Measurements from ENCODE around the gene ITGA4. TPM values are rescaled to one million over a fixed set of nuclear protein-coding genes. Genes with fewer than 3 reads are reported as not detected.

The ITGA4 gene
- total RNA-seq, 1 donor from 2014 or later: 74.4 TPM

DNA sequence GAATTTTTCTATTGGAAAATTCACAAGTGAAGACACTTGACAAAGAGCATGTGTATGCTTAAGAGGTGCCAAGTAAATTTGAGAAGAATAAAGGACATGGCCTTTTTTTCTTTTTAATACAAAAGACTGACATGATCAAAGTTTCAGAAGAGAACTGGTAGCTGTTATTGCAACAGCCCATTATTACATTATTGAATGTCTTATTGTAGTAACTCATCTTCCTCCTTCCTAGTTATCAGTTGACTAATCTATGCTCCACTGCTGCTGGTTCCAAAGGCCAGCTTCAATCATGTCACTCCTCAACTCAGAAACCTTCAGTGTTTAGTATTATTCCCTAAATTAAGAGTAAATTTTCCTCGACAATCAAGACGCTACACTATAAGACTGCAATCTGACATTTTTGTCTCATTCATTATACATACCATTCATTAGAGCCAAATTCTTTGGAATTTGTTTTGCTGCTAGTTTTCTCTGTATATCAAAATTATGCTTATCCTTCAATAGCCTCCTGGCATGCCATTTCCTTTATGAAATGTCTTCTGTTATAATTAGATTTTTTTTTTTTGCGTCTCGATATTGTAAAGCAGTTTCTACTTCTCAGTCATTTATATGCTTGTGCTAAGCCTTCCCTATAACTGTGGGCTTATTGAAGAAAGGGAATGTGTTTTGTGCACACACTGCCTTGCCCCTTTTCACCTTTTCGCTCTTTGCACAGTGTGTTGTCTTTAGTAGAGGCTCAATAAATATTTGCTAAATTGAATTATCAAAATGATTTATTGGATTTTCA, 27.9 kb downstream of the ITGA4 start:
- H3K27ac Mint-ChIP-seq (ENCODE audit: unreplicated experiment): no peak overlapping the region
- H3K4me1 Mint-ChIP-seq: peaks cover 3% of the 10 kb centered on the region

GRCh38 chr2:181485638-181485946, 28.4 kb downstream of the ITGA4 start:
- Mint-ChIP-seq H3K4me3 (no peak overlapping the region), H3K9me3 (no peaks in the 10 kb centered on the region), H3K36me3 (ENCODE audit: low read depth) (peaks cover 3% of the 10 kb centered on the region), H3K27ac (ENCODE audit: unreplicated experiment) (no peak overlapping the region), H3K4me1 (peaks cover 3% of the 10 kb centered on the region), H3K27me3 (ENCODE audit: low read depth) (no peaks in the 10 kb centered on the region)
- TF ChIP-seq, protein P1, sequence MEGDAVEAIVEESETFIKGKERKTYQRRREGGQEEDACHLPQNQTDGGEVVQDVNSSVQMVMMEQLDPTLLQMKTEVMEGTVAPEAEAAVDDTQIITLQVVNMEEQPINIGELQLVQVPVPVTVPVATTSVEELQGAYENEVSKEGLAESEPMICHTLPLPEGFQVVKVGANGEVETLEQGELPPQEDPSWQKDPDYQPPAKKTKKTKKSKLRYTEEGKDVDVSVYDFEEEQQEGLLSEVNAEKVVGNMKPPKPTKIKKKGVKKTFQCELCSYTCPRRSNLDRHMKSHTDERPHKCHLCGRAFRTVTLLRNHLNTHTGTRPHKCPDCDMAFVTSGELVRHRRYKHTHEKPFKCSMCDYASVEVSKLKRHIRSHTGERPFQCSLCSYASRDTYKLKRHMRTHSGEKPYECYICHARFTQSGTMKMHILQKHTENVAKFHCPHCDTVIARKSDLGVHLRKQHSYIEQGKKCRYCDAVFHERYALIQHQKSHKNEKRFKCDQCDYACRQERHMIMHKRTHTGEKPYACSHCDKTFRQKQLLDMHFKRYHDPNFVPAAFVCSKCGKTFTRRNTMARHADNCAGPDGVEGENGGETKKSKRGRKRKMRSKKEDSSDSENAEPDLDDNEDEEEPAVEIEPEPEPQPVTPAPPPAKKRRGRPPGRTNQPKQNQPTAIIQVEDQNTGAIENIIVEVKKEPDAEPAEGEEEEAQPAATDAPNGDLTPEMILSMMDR (conservative IDR thresholded peaks at IDR 0.05): no peak
- DNase-seq (ENCODE audit: low read depth, low spot score): no peak

More for the DNA sequence above, 27.9 kb downstream of the ITGA4 start:
- H3K27me3 Mint-ChIP-seq (ENCODE audit: low read depth): no peaks in the 10 kb centered on the region
- no peaks in the 10 kb centered on the region for H3K9me3 Mint-ChIP-seq
- TF ChIP-seq, protein P1 (conservative IDR thresholded peaks at IDR 0.05): no peak
- H3K4me3 Mint-ChIP-seq: no peak overlapping the region
- peaks cover 3% of the 10 kb centered on the region for H3K36me3 Mint-ChIP-seq (ENCODE audit: low read depth)
- DNase-seq (ENCODE audit: low read depth, low spot score): no peak

GRCh38 chr2:181499231-181499630, 42.0 kb downstream of the ITGA4 start:
- Mint-ChIP-seq H3K27ac (ENCODE audit: unreplicated experiment) (no peak overlapping the region), H3K4me3 (no peak overlapping the region), H3K36me3 (ENCODE audit: low read depth) (peaks cover 10% of the 10 kb centered on the region), H3K9me3 (no peaks in the 10 kb centered on the region), H3K4me1 (peaks cover 3% of the 10 kb centered on the region), H3K27me3 (ENCODE audit: low read depth) (no peaks in the 10 kb centered on the region)
- TF ChIP-seq, protein P1 (conservative IDR thresholded peaks at IDR 0.05): no peak
- no peak for DNase-seq (ENCODE audit: low read depth, low spot score)

DNA sequence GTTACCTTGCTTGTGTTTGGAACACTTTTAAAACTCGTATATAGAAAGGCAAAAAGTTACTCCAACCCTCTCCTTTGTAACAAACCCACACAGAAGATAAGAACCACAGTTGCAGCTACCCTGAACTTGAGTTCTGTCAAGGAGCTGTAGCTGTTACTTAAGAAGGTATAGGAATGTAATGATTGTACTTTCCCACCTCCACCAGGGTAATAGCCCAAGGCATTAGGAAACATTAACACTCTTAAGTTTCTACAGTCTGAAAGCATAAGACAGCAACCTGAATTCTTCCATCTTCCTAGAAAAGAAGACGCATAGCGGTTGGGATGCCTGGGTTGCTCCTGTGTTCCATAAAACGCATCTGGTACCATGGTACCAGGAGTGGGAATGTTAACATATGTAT, 43.0 kb downstream of the ITGA4 start:
- Mint-ChIP-seq H3K4me3 (no peak overlapping the region), H3K36me3 (ENCODE audit: low read depth) (peaks cover 10% of the 10 kb centered on the region), H3K9me3 (no peaks in the 10 kb centered on the region), H3K27me3 (ENCODE audit: low read depth) (no peaks in the 10 kb centered on the region), H3K27ac (ENCODE audit: unreplicated experiment) (no peak overlapping the region), H3K4me1 (peaks cover 3% of the 10 kb centered on the region)
- TF ChIP-seq, protein P1 (conservative IDR thresholded peaks at IDR 0.05): no peak
- DNase-seq (ENCODE audit: low read depth, low spot score): no peak

GRCh38 chr2:181515719-181516118, 58.5 kb downstream of the ITGA4 start:
- H3K27me3 Mint-ChIP-seq (ENCODE audit: low read depth): no peaks in the 10 kb centered on the region
- no peak overlapping the region for H3K4me3 Mint-ChIP-seq
- DNase-seq (ENCODE audit: low read depth, low spot score): no peak
- TF ChIP-seq, protein P1 (conservative IDR thresholded peaks at IDR 0.05): no peak
- H3K4me1 Mint-ChIP-seq: peaks cover 4% of the 10 kb centered on the region
- no peak overlapping the region for H3K27ac Mint-ChIP-seq (ENCODE audit: unreplicated experiment)
- H3K9me3 Mint-ChIP-seq: no peaks in the 10 kb centered on the region
- peaks cover 15% of the 10 kb centered on the region for H3K36me3 Mint-ChIP-seq (ENCODE audit: low read depth)

Measured in neural crest cell (in vitro differentiated cells).